ENCODE data around the gene TIMM17A. TPM values are rescaled to one million over a fixed set of nuclear protein-coding genes. Genes with fewer than 3 reads are reported as not detected.

TIMM17A gene
- total RNA-seq, 2 experiments from 2014 or later = 42.8 to 45.1 TPM

GRCh38 chr1:201968202-201968925 is 13.1 kb downstream of the TIMM17A start:
- Mint-ChIP-seq H3K4me3 (no peak overlapping the region), H3K9me3 (no peaks in the 10 kb centered on the region), H3K27me3 (no peaks in the 10 kb centered on the region), H3K36me3 (ENCODE audit: low read depth) (peaks cover 37% of the 10 kb centered on the region), H3K27ac (no peak overlapping the region), H3K4me1 (peaks cover 2% of the 10 kb centered on the region)
- CTCF ChIA-PET = interaction anchor here (0.7 to 0.9 kb wide), 3 partner anchors 10 to 72 kb away, joined by 3 to 4 read pairs (median 3); no protein-coding TSS in a partner anchor
- POLR2A ChIA-PET = no interaction called here
- DNase-seq = no peak

DNA sequence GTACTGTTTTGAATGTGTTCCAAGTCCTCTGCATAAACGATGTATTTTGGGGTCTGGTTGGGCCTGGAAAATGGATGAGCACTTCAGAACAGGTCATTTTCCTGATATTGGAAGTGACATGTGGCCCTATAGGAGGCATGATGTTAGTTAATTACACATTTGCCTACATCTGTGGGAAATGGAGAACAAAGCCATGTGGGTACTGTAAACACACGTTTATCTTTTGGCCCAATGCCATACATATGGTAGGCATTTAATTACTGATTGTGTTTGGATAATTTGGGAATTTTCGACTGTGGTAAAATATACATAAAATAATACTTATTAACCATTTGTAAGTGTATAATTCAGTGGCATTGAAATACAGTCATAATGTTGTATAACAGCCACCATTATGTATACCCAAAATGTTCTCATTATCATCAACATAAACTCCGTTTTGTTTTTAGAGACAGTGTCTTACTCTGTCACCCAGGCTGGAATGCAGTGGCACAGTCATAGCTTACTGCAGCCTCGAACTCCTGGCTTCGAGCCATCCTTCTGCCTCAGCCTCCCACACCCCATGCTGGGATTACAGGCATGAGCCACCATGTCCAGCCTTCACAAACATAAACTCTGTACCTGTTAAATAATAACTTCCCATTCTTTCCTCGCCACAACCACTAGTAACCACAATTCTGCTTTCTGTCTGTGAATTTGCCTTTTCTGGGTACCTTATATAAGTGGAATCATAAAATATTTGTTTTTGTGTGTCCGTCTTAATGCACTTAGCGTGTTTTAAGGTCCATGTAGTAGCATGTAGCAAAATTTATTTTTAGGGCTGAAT is 15.2 kb downstream of the TIMM17A start:
- POLR2A ChIA-PET = no interaction called here
- CTCF ChIA-PET = interaction anchor here (4.5 kb wide), 1 partner anchor 74 kb away, joined by 50 read pairs; no protein-coding TSS in a partner anchor
- no peak for DNase-seq
- Mint-ChIP-seq H3K27ac (no peak overlapping the region), H3K36me3 (ENCODE audit: low read depth) (peaks cover 25% of the 10 kb centered on the region), H3K9me3 (no peaks in the 10 kb centered on the region), H3K27me3 (peaks cover 11% of the 10 kb centered on the region), H3K4me1 (peaks cover 2% of the 10 kb centered on the region), H3K4me3 (no peak overlapping the region)

- CTCF ChIA-PET = interaction anchor here (1.0 to 1.6 kb wide), 2 partner anchors 17 to 27 kb away, joined by 3 to 8 read pairs; partner anchors contain the start of gene TIMM17A
- H3K4me1 Mint-ChIP-seq = peaks cover 21% of the 10 kb centered on the region
- H3K9me3 Mint-ChIP-seq = no peaks in the 10 kb centered on the region
- H3K4me3 Mint-ChIP-seq = peak overlapping the region; percentile 90
- DNase-seq = peak; percentile 62
- peak overlapping the region; percentile 85 for H3K27ac Mint-ChIP-seq
- POLR2A ChIA-PET = no interaction called here
- peaks cover 7% of the 10 kb centered on the region for H3K27me3 Mint-ChIP-seq
- no peaks in the 10 kb centered on the region for H3K36me3 Mint-ChIP-seq (ENCODE audit: low read depth)
These were observed 26.8 kb downstream of the TIMM17A start for GRCh38 chr1:201982082-201982622.

GRCh38 chr1:201982623-201983379 is 27.5 kb downstream of the TIMM17A start, which contains the start of gene RNPEP:
TSS of gene RNPEP (plus strand) at chr1:201982648. CDS start at chr1:201982667, 19 bp downstream.
- Mint-ChIP-seq H3K27me3 (peaks cover 7% of the 10 kb centered on the region), H3K4me3 (peak within 1 kb of the TSS; percentile 90), H3K9me3 (no peaks in the 10 kb centered on the region), H3K4me1 (peaks cover 21% of the 10 kb centered on the region), H3K27ac (peak within 1 kb of the TSS; percentile 91), H3K36me3 (ENCODE audit: low read depth) (no peaks in the 10 kb centered on the region)
- CTCF ChIA-PET = interaction anchor here (1.6 kb wide), 1 partner anchor 28 kb away, joined by 8 read pairs; the partner anchor contains the start of gene TIMM17A
- DNase-seq = peak; percentile 55
- POLR2A ChIA-PET = interaction anchor here (0.7 kb wide), 1 partner anchor 91 kb away, joined by 3 read pairs; no protein-coding TSS in a partner anchor

DNA sequence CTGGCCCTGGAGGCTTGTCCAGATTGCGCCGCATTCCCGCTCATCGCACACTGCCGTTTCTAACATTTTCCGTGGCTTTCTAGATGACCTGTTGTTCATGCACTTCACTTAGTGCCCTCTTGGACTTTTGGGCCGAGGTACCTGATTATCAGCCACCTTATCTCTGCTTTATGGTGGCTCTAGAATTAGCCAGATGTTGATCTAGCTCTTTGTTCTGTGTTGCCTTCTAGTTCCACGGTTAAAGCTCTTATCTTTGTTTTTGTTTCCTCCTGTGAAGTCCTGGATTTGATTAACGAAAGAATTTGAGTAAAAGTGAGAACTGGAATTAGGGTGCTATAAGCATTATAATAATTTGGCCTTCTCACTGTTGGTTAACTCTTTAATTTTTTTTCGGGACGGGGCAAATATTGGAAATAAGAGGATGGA is 28.1 kb downstream of the TIMM17A start:
- no peaks in the 10 kb centered on the region for H3K36me3 Mint-ChIP-seq (ENCODE audit: low read depth)

GRCh38 chr1:201984446-201984845 is 29.1 kb downstream of the TIMM17A start:
- H3K9me3 Mint-ChIP-seq = no peaks in the 10 kb centered on the region
- DNase-seq = no peak
- peaks cover 21% of the 10 kb centered on the region for H3K4me1 Mint-ChIP-seq
- CTCF ChIA-PET = interaction anchor here (0.7 to 2.2 kb wide), 5 partner anchors 11 to 464 kb away, joined by 3 to 7 read pairs (median 4); no protein-coding TSS in a partner anchor
- no peak overlapping the region for H3K27ac Mint-ChIP-seq
- H3K36me3 Mint-ChIP-seq (ENCODE audit: low read depth) = peaks cover 4% of the 10 kb centered on the region
- H3K4me3 Mint-ChIP-seq = no peak overlapping the region
- peaks cover 5% of the 10 kb centered on the region for H3K27me3 Mint-ChIP-seq
- POLR2A ChIA-PET = no interaction called here

More for the DNA sequence above, 28.1 kb downstream of the TIMM17A start:
- Mint-ChIP-seq H3K9me3 (no peaks in the 10 kb centered on the region), H3K4me1 (peaks cover 21% of the 10 kb centered on the region), H3K4me3 (peak overlapping the region; percentile 90), H3K27ac (peak overlapping the region; percentile 91), H3K27me3 (peaks cover 7% of the 10 kb centered on the region)
- no peak for DNase-seq
- POLR2A ChIA-PET = interaction anchor here (0.7 kb wide), 1 partner anchor 91 kb away, joined by 3 read pairs; no protein-coding TSS in a partner anchor
- CTCF ChIA-PET = interaction anchor here (1.6 kb wide), 1 partner anchor 28 kb away, joined by 8 read pairs; the partner anchor contains the start of gene TIMM17A

GRCh38 chr1:201985355-201985754 is 30.1 kb downstream of the TIMM17A start:
- POLR2A ChIA-PET = no interaction called here
- CTCF ChIA-PET = interaction anchor here (1.0 to 2.2 kb wide), 4 partner anchors 12 to 149 kb away, joined by 3 to 7 read pairs (median 4); no protein-coding TSS in a partner anchor
- peaks cover 5% of the 10 kb centered on the region for H3K27me3 Mint-ChIP-seq

DNA sequence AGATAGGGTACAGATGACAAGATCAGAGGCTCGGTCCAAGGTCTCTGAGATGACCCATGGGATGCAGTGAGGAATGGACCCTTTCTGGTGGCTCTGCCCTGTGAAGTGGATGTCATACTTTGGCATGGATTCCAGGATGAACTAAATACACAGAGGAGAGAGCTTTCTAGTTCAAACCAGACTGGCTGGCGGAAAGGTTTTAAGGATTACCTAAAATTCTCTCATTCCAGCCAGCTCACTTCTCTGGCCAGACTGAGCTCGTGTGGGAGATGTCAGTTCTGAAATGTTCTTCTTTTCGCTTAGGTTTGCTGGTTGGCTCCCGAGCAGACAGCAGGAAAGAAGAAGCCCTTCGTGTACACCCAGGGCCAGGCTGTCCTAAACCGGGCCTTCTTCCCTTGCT is 33.3 kb downstream of the TIMM17A start:
- DNase-seq = no peak
- ChIA-PET CTCF (interaction anchor here (1.9 kb wide), 1 partner anchor 12 kb away, joined by 12 read pairs; no protein-coding TSS in a partner anchor), POLR2A (no interaction called here)
- no peaks in the 10 kb centered on the region for H3K9me3 Mint-ChIP-seq
- H3K4me1 Mint-ChIP-seq = peaks cover 8% of the 10 kb centered on the region
- H3K4me3 Mint-ChIP-seq = no peak overlapping the region
- H3K27me3 Mint-ChIP-seq = no peaks in the 10 kb centered on the region
- H3K36me3 Mint-ChIP-seq (ENCODE audit: low read depth) = peaks cover 18% of the 10 kb centered on the region
- H3K27ac Mint-ChIP-seq = no peak overlapping the region

More at GRCh38 chr1:201985355-201985754, 30.1 kb downstream of the TIMM17A start:
- Mint-ChIP-seq H3K4me1 (peaks cover 21% of the 10 kb centered on the region), H3K9me3 (no peaks in the 10 kb centered on the region), H3K36me3 (ENCODE audit: low read depth) (peaks cover 4% of the 10 kb centered on the region), H3K27ac (no peak overlapping the region), H3K4me3 (no peak overlapping the region)
- no peak for DNase-seq

DNA sequence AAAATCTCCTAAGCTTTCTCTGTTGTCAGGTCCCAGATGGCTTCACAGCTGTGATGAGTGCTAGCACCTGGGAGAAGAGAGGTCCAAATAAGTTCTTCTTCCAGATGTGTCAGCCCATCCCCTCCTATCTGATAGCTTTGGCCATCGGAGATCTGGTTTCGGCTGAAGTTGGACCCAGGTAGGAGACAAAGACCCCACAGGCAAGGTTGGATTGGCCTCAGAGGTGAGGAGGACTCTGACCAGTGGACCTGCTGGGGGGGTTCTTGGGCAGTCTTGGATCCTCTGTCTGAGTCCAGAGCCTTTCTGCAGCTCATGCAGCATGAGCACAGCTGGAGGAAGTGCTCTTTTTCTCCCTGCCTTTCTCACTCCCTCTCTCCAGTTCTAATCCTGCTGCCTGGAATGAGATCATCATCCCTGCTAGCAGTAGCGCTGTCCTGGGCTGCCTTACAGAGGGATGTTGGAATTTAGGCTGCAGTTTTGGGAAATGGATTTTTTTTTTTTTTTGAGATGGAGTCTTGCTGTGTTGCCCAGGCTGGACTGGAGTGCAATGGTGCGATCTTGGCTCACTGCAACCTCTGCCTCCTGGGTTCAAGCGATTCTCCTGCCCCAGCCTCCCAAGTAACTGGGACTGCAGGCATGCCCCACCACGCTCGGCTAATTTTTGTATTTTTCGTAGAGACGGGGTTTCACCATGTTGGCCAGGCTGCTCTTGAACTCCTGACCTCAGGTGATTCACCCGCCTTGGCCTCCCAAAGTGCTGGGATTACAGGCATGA is 34.2 kb downstream of the TIMM17A start:
- Mint-ChIP-seq H3K4me3 (no peak overlapping the region), H3K4me1 (peaks cover under 1% of the 10 kb centered on the region), H3K27me3 (no peaks in the 10 kb centered on the region), H3K27ac (no peak overlapping the region), H3K9me3 (no peaks in the 10 kb centered on the region), H3K36me3 (ENCODE audit: low read depth) (peaks cover 24% of the 10 kb centered on the region)
- CTCF ChIA-PET = interaction anchor here (0.6 to 1.9 kb wide), 2 partner anchors 11 to 153 kb away, joined by 3 to 12 read pairs; no protein-coding TSS in a partner anchor
- DNase-seq = no peak
- POLR2A ChIA-PET = no interaction called here

- ChIA-PET POLR2A (no interaction called here), CTCF (no interaction called here)
- Mint-ChIP-seq H3K4me1 (no peaks in the 10 kb centered on the region), H3K36me3 (ENCODE audit: low read depth) (peaks cover 24% of the 10 kb centered on the region), H3K27me3 (no peaks in the 10 kb centered on the region), H3K27ac (no peak overlapping the region), H3K9me3 (no peaks in the 10 kb centered on the region), H3K4me3 (no peak overlapping the region)
- no peak for DNase-seq
These were observed 35.1 kb downstream of the TIMM17A start for GRCh38 chr1:201990427-201990826.

DNA sequence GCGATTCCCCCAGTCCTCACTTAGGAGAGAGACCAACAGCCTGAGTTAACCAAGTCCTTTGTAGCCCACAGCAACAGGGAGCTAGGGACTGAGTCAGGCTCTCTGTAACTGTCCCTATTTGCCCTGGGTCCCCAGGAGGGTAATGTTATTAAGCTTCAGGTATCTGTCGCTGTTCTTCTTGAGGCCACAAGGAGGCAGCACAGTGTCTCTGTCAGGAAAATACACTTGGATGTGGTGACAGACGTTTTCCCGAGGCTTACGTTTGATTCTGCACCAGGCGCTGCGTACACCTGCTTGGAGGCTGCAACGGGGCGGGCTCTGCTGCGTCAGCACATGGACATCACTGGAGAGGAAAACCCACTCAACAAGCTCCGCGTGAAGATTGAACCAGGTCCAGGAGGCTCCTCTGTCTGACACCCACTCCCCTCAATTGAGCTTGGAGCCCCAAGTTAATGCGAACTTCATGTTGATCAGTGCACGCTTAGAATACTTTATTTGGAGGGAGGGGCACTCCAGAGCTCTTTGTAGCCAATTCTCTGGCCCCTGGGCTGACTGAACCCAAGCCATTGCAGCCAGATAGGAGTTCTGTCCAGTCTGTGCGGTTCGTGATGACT is 44.4 kb downstream of the TIMM17A start:
- Mint-ChIP-seq H3K4me3 (no peak overlapping the region), H3K27ac (no peak overlapping the region), H3K36me3 (ENCODE audit: low read depth) (peaks cover 1% of the 10 kb centered on the region), H3K27me3 (no peaks in the 10 kb centered on the region), H3K9me3 (no peaks in the 10 kb centered on the region), H3K4me1 (no peaks in the 10 kb centered on the region)
- DNase-seq = peak; percentile 32
- POLR2A ChIA-PET = no interaction called here
- CTCF ChIA-PET = interaction anchor here (0.7 to 4.7 kb wide), 14 partner anchors 11 to 351 kb away, joined by 3 to 35 read pairs (median 3); partner anchors contain the start of genes ELF3 and TIMM17A
